Stimulated activated CD8-positive, alpha-beta memory T cell treated with anti-CD3 and anti-CD28 coated beads, Interleukin-12 subunit alpha, Interleukin-12 subunit beta, amount 100 ng/mL, for 1 hour (primary cell): ENCODE measurements around the gene CMYA5.
"Not testable (repeated sequence)": the region's sequence is repeated elsewhere in the genome, so short reads cannot be mapped to it uniquely, and the experiment has no call there.

Experiments used
- DNase-seq: peaks from one replicate; pipeline ENCODE4 v3.0.0-alpha.2; 2020; ENCODE audit warnings: low read depth

Gene CMYA5

DNA sequence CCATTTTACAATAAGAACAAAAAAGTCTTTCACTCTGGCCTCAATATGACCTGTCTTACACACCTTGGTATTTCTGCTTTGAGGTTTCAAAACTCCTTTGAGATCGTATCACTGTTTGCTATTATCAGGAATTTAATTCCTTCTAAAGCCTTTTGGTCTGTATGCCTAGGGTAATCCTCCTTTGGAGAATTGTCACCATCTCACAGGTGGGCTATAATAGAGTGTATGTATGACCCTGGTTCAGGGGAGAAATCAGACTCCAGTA, 13.7 kb downstream of the CMYA5 start:
- DNase-seq = no peak

GRCh38 chr5:79704553-79704952, 14.9 kb downstream of the CMYA5 start:
- no peak for DNase-seq

GRCh38 chr5:79705632-79706031, 16.0 kb downstream of the CMYA5 start:
- DNase-seq = no peak

DNA sequence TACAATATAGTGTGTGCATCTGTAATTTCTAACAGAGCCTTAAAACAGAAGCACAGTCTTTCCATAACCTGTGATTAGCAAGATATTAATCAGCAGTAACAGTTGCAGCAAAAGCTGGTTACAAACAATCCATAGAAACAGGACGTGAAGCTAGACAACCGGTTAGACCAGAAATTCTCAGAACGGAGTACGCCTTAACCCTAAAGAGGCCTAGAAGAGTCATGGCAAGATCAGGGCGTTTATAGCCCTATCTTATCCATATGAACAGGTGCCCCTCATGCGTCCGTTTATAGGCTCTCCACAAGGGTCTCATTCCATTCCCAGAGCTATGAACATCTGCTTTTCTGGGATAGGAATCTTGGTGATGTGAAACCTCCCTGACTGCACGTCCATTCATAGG, 16.7 kb downstream of the CMYA5 start:
- DNase-seq = not testable (repeated sequence)

GRCh38 chr5:79707535-79707934, 17.9 kb downstream of the CMYA5 start:
- no peak for DNase-seq

- no peak for DNase-seq
Measured at GRCh38 chr5:79712741-79713140, 23.1 kb downstream of the CMYA5 start.

DNA sequence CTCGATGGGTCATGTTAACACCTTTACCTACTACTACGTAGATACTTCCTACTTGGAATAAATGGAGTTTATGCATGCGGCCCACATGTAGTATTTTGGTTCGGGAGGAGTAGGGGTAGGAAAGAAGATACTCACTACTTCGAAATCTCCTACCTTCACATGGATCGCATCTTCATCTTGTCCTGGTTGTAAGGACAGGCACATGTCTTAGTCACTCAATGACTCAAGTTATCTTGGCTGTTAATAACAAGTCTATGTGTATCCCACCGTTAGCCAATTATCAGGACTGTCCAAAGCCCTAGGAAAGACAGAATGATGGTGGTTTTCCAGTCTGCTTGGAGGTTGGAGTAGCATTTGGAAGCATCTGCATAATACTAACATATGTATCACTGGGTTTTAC, 24.1 kb downstream of the CMYA5 start:
- no peak for DNase-seq

- DNase-seq = no peak
Measured at GRCh38 chr5:79716839-79717238, 27.2 kb downstream of the CMYA5 start.

GRCh38 chr5:79720096-79720495, 30.5 kb downstream of the CMYA5 start:
- DNase-seq = no peak

DNA sequence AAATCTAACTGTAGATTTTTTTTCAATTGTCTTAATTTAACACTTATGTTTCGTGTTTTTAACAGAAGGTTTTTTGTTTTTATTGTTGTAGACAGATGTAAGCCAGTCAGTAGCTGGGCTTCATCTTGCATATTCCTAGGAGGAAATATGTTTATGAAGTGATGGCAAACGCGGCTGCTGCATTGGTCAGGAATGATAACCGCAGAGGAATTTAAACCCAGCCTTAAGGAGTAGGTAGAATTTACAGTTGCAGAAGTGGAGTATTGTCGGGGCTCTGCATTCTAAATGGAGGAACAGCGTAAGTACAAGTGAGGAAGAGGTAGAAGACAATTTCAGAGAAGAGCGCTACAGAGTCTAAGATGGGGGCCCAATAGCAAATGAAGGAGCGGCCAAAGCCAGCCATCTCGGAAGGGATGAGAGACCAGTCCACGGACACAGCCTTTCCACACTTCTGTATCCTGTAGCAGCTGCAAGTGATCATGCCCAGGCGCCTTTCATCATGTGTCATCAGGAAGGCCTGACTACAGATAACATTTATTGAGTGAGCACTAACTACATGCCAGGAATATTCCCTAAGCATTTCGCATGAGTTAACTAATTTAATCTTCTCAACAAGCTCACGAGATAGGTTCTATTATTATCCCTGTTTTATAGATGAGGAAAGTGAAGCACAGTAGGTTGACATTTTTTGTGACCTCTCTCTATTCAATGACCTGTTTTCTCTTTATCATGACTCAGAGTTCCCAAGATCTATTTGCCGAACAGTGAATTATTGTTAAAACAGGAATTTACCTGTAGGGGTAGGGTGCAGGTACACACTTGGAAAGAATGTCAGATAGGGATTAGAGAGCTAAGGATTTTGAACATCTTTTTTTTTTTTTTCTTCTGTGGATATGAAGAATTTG, 38.1 kb downstream of the CMYA5 start:
- no peak for DNase-seq

GRCh38 chr5:79728396-79728795, 38.8 kb downstream of the CMYA5 start:
- no peak for DNase-seq

GRCh38 chr5:79729679-79730078, 40.0 kb downstream of the CMYA5 start:
- no peak for DNase-seq

- DNase-seq = no peak
Measured at GRCh38 chr5:79730564-79730963, 40.9 kb downstream of the CMYA5 start.

DNA sequence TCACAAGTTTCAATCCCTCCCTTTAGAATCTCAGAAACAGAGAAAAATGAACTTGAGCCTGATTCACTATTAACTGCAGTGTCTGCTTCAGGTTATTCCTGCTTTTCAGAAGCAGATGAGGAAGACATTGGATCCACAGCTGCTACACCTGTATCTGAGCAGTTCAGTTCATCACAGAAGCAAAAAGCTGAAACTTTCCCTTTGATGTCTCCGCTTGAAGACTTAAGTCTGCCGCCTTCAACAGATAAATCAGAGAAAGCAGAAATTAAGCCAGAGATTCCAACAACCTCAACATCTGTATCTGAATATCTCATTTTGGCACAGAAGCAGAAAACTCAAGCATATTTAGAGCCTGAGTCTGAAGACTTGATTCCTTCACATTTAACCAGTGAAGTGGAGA, 42.1 kb downstream of the CMYA5 start:
- no peak for DNase-seq

DNA sequence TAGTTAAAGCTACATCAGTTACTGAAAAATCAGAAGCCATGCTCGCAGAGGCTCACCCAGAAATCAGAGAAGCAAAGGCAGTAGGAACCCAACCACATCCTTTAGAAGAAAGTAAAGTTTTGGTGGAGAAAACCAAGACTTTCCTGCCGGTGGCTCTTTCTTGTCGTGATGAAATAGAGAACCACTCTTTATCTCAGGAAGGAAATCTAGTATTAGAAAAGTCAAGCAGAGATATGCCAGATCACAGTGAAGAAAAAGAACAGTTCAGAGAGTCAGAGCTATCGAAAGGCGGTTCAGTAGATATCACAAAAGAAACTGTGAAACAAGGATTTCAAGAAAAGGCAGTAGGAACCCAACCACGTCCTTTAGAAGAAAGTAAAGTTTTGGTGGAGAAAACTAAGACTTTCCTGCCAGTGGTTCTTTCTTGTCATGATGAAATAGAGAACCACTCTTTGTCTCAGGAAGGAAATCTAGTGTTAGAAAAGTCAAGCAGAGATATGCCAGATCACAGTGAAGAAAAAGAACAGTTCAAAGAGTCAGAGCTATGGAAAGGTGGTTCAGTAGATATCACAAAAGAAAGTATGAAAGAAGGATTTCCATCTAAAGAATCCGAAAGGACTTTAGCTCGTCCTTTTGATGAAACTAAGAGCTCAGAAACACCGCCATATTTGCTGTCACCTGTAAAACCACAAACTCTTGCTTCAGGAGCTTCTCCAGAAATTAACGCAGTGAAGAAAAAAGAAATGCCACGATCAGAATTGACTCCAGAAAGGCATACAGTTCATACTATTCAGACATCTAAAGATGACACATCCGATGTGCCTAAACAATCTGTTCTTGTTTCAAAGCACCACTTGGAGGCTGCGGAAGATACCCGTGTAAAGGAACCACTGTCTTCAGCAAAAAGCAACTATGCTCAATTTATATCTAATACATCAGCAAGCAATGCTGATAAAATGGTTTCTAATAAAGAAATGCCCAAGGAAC, 47.2 kb downstream of the CMYA5 start:
- DNase-seq = no peak

- no peak for DNase-seq
Measured at GRCh38 chr5:79738349-79738748, 48.7 kb downstream of the CMYA5 start.

- no peak for DNase-seq
Measured at GRCh38 chr5:79742549-79743136, 53.0 kb downstream of the CMYA5 start.

GRCh38 chr5:79743846-79744605, 54.4 kb downstream of the CMYA5 start:
- DNase-seq = no peak

DNA sequence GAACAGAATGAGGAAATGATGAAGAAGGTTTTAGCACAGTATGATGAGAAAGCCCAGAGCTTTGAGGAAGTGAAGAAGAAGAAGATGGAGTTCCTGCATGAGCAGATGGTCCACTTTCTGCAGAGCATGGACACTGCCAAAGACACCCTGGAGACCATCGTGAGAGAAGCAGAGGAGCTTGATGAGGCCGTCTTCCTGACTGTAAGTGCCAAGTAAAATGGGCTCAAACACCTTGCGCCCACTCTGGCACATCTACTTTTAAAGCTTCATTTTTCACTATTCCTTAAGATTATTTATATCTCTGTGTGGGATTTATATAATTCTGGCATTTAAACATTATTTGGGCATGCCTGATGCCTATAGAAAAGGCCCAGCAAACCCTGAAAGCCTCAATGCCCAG, 55.6 kb downstream of the CMYA5 start:
- no peak for DNase-seq

DNA sequence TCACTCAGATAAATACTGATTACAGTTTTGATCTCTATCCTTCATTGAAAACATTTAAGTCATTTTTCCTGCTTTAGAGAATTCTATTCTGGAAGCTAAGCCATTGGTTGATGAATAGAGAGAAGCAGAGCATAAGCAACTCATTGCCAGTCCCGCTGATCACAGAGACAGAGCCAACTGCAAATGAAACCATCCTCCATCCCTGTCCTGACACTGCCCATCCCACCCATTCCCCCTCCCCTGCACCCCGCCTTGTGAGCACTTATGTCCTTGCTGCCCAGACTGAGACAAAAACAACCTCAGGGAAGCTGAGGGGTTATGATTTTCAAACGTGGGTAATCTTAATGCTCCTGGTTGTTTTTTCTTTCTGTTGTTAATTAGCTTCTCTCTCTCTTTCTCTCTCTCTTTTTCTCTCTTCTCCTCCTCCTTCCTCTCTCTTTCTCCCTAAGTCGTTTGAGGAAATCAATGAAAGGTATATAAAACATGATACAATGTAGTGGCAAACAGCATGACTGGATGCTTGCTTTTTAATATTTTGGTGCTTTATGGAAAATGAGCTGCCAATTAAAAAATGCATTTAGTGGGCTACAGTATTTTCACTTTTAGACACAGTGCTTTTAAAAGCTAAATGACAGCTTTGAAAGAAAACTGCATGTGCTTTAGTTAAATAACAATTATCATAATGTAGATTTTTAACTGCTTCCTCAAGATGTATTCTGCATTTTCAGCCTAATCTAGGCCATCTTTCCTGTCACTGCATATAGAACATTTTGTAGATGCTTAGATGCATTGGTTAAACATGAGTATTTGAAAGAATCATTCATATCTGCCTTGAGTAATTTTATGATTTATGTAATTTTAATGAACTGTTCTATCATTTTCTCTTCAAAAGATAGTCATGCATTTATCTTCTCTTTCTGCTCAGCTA, 57.3 kb downstream of the CMYA5 start:
- no peak for DNase-seq
